Amniotic epithelial cell (primary cell): ENCODE results near the gene TMED3.
A peak's percentile ranks its signal among the peaks of the same experiment; 100 is the strongest.
"Not testable (repeated sequence)": the region's sequence is repeated elsewhere in the genome, so short reads cannot be mapped to it uniquely, and the experiment has no call there.

Source experiments
- DNase-seq: peaks from one replicate; pipeline ENCODE4 v3.0.0-alpha.2; 2010; ENCODE audit warnings: low read depth

Gene TMED3

DNA sequence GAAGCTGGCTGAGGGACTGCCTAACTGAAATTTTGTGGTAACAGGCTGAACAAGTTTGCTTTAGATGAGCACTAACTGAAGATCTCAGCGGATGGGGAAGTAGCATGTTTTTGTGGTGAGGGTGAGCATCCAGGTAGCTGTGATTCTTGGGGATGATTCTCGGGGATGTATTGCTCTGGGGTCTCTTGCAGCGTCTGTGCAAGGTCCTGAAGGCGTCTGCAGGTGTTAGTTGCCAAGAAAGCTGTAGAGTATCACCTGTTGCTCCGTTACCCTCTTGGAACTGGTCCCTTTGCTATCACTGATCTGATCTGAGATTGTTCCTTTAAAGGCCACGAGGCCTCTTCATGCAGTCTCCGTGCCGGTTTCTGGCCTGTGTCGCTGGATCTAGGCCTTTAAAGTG is 6.0 kb downstream of the TMED3 start:
- no peak for DNase-seq

DNA sequence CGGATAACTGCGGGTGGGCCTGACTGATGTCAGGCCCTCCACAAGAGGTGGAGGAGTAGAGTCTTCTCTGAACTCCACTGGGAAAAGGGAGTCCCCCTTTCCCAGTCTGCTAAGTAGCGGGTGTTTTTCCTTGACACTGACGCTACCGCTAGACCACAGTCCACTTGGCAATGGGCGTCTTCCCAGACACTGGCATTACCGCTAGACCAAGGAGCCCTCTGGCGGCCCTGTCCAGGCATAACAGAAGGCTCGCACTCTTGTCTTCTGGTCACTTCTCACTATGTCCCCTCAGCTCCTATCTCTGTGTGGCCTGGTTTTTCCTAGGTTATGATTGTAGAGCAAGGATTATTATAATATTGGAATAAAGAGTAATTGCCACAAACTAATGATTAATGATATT is 9.1 kb downstream of the TMED3 start:
- DNase-seq: not testable (repeated sequence)

DNA sequence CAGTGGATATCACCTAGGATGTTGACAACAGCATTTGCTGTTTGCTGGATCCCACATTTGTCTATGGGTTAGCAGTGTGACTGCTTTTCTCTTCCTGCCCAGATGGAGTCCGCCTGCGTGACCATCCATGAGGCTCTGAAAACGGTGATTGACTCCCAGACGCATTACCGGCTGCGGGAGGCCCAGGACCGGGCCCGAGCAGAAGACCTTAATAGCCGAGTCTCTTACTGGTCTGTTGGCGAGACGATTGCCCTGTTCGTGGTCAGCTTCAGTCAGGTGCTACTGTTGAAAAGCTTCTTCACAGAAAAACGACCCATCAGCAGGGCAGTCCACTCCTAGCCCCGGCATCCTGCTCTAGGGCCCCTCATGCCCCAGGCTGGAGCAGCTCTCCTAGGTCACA is 11.0 kb downstream of the TMED3 start:
- DNase-seq: no peak

DNA sequence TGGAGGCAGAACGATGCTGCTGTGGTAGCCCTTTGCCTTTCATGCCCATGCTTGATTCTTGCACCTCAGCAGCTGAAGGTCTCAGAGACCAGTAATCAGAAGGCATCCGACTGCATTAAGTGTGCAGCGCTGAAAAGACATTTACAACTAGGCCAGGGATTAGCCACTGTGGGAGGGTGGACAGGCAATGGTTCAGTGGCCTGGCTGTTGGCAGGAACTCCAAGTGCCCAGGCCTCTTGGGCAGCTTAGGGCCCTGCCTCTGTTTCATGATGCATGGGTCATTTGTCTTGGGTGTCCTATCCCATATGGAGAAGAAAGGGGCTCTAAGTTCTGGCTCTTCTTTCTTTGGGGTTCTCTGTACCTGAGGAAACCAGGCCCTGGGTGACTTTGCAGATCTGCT is 11.4 kb downstream of the TMED3 start:
- DNase-seq: no peak

DNA sequence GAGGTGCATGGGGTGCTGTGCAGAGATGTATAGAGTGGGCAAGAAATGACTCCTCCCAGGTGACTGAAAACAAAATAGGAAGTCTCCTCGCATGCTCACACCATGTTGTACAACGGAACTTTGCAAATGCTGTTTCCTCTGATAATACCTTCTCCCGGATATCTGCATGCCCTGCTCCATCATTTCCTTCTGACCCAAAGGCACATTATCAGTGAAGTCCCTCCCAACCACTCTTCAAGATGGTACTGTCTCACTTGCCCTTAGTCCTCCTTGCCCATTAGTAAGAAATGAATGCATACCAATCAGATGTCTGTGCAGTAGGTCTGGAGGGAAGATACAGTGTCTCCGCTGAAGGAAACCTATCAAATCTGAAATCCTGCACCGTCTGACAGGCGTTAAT is 12.0 kb downstream of the TMED3 start:
- no peak for DNase-seq

DNA sequence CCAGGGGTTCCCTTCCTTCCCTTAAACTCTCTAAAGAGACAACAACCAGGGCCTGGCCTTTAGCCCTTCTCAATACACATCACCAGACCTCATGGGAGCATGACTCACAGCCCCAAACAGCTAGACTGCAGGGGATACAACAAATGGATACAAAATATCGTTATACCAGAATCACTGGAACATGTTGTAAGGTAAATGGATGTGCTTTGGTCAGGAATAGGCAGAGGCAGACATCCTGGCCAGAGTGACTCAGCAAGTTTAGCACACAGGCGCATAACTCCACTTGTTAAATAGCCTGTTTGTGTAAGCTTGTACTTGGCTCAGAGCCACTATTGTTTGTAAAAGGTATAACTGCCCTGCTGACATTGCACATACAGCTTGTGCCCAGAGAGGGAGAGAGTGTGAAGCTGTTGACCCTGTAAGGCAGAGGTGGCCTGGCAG is 18.3 kb downstream of the TMED3 start:
- peak; percentile 91 for DNase-seq

DNA sequence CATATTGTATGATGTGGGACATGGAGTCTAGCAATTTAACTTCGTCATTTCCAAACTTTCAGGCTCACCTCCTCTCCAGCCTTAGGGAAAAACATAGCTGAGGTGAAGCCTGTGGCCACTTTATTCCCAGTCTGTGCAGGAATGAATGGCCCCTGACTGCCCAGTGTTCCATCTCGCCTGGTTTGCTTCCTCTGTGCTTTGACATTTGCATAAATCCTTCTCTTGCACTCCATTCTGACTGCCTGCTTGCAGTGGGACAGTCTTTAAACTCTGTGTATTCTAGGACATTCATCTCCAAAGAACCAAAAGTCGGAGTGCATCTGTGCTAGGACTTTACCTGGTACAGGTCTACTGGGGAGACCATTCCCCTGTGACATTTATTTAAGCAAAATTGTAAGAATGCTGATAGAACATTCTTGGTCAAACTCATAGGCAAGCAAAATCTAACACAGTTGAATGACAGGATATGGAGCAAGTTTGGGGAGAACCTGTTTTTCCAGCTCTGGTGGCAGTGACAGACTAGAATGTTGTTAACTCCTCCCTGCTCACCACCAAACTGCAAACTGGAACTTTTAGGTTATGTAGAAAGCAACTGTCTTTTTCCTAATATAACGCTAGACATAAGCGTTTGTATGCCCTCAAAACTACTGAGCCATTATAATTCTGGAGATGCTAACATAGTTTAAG is 22.1 kb downstream of the TMED3 start:
- DNase-seq: no peak

DNA sequence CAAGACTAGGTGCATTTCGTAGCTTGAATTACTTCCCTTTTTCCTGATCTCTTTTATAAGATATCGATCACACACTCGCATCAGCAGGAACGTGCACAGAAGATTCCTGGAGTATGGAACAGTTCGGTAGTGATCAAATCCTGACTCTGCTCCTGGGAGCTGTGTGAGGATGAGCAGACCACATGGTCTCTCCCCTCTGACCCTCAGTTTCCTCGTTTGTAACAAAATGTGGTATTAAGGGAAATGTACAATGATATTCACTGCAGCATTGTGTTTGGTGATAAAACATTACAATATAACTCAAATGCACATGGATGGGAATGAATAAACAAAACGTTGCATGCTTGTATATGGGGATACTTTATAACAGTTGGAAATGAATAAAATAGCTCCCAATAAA is 26.7 kb downstream of the TMED3 start:
- DNase-seq: no peak

DNA sequence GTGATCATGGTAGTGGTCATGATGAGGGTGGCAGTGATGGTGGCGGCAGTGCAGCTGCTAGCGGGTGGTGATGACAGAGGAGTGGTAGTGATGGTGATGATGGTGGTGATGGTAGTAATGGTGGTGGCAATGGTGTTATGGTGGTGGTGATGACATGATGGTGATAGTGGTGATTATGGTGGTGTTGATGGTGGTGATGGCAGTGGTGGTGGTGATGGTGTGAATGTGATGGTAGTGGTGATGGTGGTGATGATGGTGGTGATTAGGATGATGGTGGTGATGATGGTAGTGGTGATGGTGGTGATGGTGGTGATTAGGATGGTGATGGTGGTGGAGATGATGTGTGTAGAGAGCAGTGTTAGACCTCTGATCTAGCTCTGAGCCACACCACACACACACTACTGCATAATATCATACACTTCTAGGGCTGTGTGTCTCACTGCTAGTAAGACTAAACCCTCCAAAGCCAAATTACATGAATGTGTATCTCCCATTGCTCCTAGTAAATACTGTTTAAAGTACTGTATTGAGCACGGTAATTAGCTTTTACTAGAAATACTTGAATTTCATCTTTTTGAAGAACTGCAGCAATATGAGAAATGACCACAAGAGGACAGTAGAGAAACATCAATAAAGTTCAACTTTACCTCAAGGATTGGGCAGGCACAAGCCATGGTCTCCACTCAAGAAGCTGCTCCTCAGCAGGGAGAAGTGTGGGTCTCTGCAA is 28.8 kb downstream of the TMED3 start:
- DNase-seq: peak; percentile 49

DNA sequence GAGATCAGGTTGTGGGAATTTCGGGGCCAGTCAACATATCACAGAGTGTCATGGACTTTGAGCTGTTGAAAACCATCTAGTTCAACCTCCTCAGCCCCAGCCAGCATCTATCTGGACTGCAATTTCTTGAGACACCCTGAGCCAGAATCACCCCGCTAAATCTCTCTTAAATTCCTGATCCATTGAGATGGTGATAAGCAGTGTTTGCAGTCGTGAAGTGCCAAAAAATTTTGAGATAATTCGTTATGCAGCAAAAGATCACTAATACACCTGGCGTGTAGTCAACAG is 29.3 kb downstream of the TMED3 start:
- DNase-seq: no peak

DNA sequence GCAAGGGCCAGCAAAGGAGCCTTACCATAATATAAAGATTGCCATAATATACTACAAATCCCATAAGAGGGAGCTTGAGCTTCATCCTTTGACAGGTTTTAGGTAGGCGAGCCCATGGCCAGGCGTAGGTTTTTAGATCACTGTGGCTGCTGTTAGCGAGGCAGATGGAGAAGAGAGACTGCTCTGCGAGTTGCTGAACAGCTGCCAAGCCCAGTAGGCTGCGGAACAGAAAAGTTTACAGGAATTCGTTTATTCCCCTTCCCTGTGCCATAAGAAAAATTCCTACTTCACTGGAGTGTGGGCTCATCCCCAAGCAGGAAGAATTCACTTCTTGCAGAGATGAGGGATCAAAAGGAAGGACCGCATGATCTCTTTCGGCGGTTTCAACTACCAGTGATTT is 30.5 kb downstream of the TMED3 start:
- DNase-seq: no peak

DNA sequence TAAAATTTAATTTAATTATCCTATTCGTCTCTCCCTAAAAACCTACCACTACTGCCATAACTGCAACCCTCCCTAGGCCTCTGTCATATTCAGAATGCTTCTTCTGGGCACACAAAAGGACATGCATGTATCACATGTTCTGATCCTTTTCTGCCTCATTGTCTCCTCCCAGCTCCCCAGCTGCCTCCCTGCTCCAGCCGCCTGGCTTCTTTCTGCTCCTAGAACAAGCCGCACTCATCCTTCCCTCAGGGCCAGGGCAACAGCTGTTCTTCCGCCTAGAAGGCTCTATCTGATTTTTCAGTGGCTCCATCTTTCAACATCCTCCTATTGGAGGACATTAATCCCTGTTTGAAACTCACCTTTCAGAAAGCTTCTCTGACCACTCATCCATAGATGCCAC is 38.6 kb downstream of the TMED3 start:
- DNase-seq: no peak

DNA sequence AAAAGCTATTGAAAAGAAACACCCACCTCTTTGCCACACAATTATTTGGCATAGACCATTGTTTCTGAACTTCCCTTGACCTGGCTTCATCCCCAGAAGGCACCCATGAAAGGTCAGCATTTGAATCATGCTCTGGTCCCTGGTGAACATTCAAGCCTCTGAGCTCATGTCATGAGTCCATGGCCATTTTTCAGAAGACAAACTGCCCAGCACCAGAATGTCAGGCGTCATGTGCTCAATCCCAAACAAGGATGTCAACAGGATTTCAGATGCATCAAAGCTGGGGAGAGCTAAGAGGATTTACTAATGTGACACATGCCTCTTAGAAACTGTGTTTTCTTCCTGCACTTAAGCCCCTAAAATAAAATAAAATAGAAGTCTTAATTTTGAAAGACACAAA is 41.3 kb downstream of the TMED3 start:
- no peak for DNase-seq

DNA sequence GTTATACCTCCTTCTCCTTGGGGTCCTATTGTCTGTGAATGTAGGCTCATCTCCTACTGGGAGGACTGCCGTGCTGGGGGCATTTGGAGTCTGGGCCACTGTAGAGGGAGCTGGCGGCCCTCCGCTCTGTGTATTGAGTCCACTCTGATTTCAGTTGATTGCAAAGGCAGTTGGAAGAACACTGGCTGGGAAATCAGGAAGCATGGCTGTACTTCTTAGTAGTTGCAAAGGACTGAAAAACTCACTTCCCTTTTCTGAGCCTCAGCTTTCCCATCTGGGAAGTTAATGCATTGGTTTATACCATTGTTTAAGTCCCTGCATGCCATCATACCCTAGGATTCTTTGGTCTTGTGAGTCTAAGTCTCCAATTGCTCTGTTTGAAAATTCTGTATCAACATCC is 46.7 kb downstream of the TMED3 start:
- DNase-seq: no peak

DNA sequence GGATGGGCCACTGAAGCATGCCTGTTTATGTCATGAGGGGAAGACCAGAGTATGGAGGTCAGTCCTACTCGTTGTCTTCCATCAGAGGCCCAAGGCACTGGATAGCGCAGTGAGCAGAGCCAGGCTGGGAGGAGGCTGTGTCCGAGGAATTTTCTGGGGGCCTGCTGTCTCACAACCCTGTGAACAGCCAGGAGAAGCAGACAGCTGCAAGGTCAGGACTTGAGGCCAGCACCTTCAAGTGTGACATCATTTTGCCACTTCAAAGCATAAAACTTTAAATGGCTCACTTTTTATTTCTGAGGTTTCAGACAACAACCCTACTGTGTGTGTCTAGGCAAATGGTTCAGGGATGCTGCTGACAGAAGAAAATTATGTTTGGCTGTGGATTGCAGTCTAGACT is 47.2 kb downstream of the TMED3 start:
- no peak for DNase-seq

DNA sequence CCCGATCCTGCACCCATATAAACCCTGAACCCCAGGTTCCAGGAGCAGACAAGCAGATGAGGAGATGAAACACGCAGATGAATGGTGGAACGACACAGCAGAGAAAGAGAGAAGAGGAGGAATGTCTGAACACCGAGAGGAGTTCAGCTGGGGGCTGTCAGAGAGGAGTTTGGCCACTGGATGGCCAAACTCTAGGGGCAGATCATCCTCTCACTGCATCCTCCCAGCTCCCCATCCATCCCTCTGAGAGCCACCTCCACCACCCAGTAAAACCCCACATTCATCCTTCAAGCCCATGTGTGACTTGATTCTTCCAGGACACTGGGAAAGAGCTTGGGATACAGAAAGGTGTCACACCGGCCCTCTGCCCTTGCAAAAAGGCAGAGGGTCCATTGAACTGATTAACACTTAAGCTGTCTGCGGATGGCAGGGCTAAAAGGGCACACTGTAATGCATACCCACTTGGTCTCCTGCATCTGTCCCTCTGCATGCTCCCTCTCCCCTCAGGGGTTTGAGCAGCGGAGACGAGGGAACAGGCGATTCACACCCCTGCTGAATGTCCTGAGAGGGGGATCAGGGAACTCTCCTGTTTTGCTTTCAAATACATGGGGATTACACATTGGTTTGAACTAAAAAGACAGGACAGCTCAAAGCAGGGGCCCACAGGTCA is 53.8 kb downstream of the TMED3 start:
- no peak for DNase-seq

DNA sequence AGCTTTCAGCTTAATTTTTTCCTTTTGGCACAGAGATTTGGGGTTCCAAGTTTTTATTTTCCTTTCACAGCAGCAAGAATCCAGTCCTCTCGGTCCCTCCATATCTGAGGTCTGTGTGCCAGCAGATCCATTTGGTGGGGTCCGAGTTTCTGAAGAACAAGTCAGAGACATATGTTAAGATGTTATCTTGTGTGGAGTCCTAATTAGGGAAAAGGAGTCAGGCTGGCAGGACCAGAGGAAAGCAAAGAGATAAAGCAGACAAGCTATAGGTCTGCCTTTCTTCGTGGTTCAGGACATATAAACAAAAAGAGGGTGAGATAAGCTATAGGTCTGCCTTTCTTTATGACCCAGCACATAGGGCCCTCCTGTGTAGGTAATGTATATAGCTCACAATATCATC is 54.9 kb downstream of the TMED3 start:
- DNase-seq: no peak

DNA sequence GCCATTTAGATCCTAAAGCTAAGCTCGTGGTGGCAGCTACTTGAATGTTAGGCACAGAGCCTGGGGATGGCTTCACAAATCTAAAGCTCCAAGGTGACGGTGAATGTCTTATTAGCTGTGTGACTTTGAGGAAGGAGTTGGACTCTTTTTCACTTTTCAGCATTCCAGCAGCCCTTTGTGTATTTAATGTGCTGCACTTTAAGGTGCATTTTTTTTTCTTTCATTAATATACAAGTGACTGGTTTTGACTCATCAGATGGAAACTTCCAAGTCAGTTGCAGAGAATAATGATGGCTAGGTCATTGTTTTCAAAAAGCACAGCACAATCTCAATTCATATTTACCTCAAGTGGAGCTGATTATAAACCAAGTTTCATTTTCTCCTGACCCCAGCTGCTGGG is 55.8 kb downstream of the TMED3 start:
- DNase-seq: no peak

DNA sequence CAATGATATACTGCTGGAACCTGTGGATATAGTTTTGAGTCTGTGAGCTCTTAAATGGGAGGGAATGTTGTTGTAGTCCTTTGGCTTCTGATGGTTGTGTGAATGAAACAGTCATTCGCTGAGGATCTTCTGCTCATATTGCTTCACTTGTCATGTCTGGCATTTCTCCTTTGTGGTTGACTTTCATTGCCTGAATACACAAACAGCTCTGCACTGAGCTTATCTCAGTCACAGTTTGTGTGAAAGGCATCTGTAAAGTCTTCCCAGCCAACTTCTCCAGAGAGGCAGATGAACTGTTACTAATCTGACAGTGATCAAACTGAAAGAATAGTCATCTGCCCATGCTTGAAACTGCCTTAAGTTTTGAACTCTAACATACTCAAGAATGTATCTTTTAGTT is 59.8 kb downstream of the TMED3 start:
- DNase-seq: peak; percentile 94

DNA sequence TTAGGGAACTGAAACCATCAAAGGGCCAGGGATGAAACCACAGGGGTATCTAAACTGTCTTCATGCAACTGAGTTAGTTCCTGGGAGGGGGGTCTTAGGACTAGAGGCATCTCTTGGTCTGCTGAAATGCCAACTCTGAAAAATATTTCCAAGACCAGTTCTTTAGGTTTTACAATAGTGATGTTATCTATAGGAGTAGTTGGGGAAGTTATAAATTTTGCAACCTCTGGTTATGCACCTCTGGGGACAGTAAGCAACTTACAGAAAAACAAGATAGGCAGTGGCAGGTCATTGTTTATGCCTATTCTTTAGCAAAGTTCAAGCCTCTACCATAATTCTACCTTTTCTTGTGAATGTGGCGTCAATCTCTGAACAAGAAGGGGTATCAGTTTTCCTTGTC is 60.7 kb downstream of the TMED3 start:
- DNase-seq: no peak

DNA sequence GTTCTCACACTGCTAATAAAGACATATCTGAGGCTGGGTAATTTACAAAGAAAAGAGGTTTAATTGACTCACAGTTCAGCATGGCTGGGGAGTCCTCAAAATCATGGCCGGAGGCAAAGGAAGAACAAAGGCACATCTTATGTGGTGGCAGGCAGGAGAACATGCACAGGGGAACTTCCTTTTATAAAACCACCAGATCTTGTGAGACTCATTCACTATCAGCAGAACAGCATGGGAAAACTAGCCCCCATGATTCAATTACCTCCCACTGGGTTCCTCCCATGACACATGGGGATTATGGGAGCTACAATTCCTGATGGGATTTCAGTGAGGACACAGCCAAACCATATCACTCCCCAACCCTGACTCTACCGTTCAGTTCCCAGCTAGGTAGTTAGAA is 61.5 kb downstream of the TMED3 start:
- DNase-seq: peak; percentile 81
